ENCODE measurements around the gene SLC6A11.

DNA sequence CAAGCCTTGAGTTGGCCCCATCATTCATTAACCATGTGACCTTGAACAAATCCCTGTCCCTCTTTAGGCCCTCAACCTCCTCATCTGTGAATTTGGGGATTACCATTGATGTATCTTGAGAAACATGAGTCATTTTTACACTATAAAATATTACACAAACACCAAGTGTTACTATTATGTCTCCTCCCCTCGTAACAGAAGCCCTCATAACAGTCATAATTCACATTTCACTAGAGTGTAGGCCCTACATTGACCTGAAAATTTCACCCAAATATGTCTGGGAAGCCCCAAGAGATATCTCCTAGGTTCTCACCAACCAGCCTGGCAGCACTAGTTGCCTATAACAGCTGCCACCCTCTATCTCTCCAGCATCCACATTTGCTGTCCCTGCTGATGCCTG lies 160.7 kb downstream of the SLC6A11 start:
- TF ChIP-seq, protein P1, sequence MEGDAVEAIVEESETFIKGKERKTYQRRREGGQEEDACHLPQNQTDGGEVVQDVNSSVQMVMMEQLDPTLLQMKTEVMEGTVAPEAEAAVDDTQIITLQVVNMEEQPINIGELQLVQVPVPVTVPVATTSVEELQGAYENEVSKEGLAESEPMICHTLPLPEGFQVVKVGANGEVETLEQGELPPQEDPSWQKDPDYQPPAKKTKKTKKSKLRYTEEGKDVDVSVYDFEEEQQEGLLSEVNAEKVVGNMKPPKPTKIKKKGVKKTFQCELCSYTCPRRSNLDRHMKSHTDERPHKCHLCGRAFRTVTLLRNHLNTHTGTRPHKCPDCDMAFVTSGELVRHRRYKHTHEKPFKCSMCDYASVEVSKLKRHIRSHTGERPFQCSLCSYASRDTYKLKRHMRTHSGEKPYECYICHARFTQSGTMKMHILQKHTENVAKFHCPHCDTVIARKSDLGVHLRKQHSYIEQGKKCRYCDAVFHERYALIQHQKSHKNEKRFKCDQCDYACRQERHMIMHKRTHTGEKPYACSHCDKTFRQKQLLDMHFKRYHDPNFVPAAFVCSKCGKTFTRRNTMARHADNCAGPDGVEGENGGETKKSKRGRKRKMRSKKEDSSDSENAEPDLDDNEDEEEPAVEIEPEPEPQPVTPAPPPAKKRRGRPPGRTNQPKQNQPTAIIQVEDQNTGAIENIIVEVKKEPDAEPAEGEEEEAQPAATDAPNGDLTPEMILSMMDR (IDR thresholded peaks at IDR 0.05) = no peak
- TF ChIP-seq POLR2A (IDR thresholded peaks at IDR 0.05) = no peak
